Gastroesophageal sphincter (tissue), 3 donors: ENCODE data around the gene RNF157.

Source experiments
- POLR2A ChIP-seq, 2 donors: fragments of 450-650 bp; IDR thresholded peaks; one replicate each; pipeline ENCODE4 v1.6.1; 2017; ENCODE audit warnings: antibody characterized with exemption in 2 of 2, mild to moderate bottlenecking in 2 of 2, moderate library complexity in 1 of 2
- POLR2AphosphoS5 ChIP-seq: sonication (generic); formaldehyde crosslinking; IDR thresholded peaks from one replicate; pipeline ENCODE4 v1.6.1; 2017; ENCODE audit warnings: antibody characterized with exemption
- TF ChIP-seq, protein P1 (sequence below), 4 experiments: fragments of 200-600 bp in 2 of 4; fragments of 450-650 bp in 2 of 4; sonication (generic) in 1 of 4; IDR thresholded peaks; one replicate each; pipeline ENCODE4 v1.5.1; 2017 to 2019; ENCODE audit warnings: antibody characterized with exemption in 4 of 4, mild to moderate bottlenecking in 2 of 4, moderate library complexity in 2 of 4

DNA sequence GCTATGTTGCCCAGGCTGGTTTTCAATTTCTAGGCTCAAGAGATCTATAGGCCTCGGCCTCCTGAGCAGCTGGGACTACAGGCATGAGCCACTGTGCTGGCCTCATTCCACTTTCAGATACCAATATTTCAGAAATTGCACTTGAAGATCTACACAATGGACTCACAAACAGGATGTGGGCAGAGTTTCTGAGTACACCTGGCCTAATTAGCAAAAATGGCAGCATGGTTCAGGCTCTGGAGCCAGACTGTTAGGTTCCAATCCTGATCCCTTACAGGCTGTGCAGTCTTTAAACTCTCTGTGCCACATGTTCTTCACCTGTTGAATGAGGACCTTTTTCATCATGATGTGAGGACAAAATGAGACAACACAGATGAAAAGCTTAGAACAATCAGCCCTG is 32.2 kb downstream of the RNF157 start:
- TF ChIP-seq, protein P1, sequence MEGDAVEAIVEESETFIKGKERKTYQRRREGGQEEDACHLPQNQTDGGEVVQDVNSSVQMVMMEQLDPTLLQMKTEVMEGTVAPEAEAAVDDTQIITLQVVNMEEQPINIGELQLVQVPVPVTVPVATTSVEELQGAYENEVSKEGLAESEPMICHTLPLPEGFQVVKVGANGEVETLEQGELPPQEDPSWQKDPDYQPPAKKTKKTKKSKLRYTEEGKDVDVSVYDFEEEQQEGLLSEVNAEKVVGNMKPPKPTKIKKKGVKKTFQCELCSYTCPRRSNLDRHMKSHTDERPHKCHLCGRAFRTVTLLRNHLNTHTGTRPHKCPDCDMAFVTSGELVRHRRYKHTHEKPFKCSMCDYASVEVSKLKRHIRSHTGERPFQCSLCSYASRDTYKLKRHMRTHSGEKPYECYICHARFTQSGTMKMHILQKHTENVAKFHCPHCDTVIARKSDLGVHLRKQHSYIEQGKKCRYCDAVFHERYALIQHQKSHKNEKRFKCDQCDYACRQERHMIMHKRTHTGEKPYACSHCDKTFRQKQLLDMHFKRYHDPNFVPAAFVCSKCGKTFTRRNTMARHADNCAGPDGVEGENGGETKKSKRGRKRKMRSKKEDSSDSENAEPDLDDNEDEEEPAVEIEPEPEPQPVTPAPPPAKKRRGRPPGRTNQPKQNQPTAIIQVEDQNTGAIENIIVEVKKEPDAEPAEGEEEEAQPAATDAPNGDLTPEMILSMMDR (IDR thresholded peaks at IDR 0.05) = no peak
- no peak for TF ChIP-seq POLR2AphosphoS5
- no peak for TF ChIP-seq POLR2A (IDR thresholded peaks at IDR 0.05)
